ENCODE measurements around the gene MMP24. TPM values are rescaled to one million over a fixed set of nuclear protein-coding genes. Genes with fewer than 3 reads are reported as not detected.

Gene MMP24
- polyA plus RNA-seq, 1 donor from 2014 or later: 0.09 TPM

Other genes starting within 250 kb of the MMP24 start
- 53.4 TPM for gene TRPC4AP, start 133.9 kb upstream of the MMP24 start, polyA plus RNA-seq
- gene EDEM2, start 79.4 kb upstream of the MMP24 start, polyA plus RNA-seq: 51.9 TPM
- not detected for gene PROCR, start 54.6 kb upstream of the MMP24 start, polyA plus RNA-seq
- 14.0 TPM for gene MMP24OS, start 51.4 kb downstream of the MMP24 start, polyA plus RNA-seq
- 204 TPM for gene EIF6, start 58.1 kb downstream of the MMP24 start, polyA plus RNA-seq
- not detected for gene FAM83C, start 65.7 kb downstream of the MMP24 start, polyA plus RNA-seq
- 19.7 TPM for gene UQCC1, start 185.3 kb downstream of the MMP24 start, polyA plus RNA-seq
- gene GDF5, start 211.5 kb downstream of the MMP24 start, polyA plus RNA-seq: not detected
- 23.1 TPM for gene CEP250, start 228.9 kb downstream of the MMP24 start, polyA plus RNA-seq